ENCODE data around the gene BMX. TPM values are rescaled to one million over a fixed set of nuclear protein-coding genes. Genes with fewer than 3 reads are reported as not detected.

The BMX gene
- total RNA-seq, 6 experiments from 2014 or later: not detected

GRCh38 chrX:15475486-15475885 is 25.1 kb upstream of the BMX start:
- no peak overlapping the region for H3K27ac Mint-ChIP-seq

GRCh38 chrX:15483891-15484290 is 16.7 kb upstream of the BMX start:
- Mint-ChIP-seq H3K27ac (no peak overlapping the region), H3K27me3 (ENCODE audit: insufficient read depth) (no peaks in the 10 kb centered on the region), H3K4me3 (no peak overlapping the region), H3K9me3 (no peaks in the 10 kb centered on the region), H3K36me3 (ENCODE audit: low read depth) (no peaks in the 10 kb centered on the region), H3K4me1 (ENCODE audit: low read depth) (no peaks in the 10 kb centered on the region)
- no peak for DNase-seq
- no peak for TF ChIP-seq CTCF (IDR thresholded peaks at IDR 0.05)

More at GRCh38 chrX:15475486-15475885, 25.1 kb upstream of the BMX start:
- H3K4me3 Mint-ChIP-seq: no peak overlapping the region
- TF ChIP-seq CTCF (IDR thresholded peaks at IDR 0.05): no peak
- H3K36me3 Mint-ChIP-seq (ENCODE audit: low read depth): no peaks in the 10 kb centered on the region
- no peaks in the 10 kb centered on the region for H3K9me3 Mint-ChIP-seq
- DNase-seq: no peak
- no peaks in the 10 kb centered on the region for H3K27me3 Mint-ChIP-seq (ENCODE audit: insufficient read depth)
- H3K4me1 Mint-ChIP-seq (ENCODE audit: low read depth): peaks cover 9% of the 10 kb centered on the region; the same call in 1 of the 2 replicates

GRCh38 chrX:15492469-15492868 is 8.1 kb upstream of the BMX start:
- Mint-ChIP-seq H3K27ac (peak overlapping the region; percentile 83), H3K27me3 (ENCODE audit: insufficient read depth) (no peaks in the 10 kb centered on the region)
- no peak for TF ChIP-seq CTCF (IDR thresholded peaks at IDR 0.05)

GRCh38 chrX:15493118-15493962 is 7.3 kb upstream of the BMX start, which contains the start of gene PIR:
PIR (minus strand) TSS chrX:15493333; CDS start chrX:15491257, 2,076 bp downstream.
- peak within 1 kb of the TSS; percentile 88 for H3K4me3 Mint-ChIP-seq
- DNase-seq: peak; percentile 62
- peak; percentile 62 for TF ChIP-seq CTCF (IDR thresholded peaks at IDR 0.05)

More at GRCh38 chrX:15492469-15492868, 8.1 kb upstream of the BMX start:
- peak overlapping the region; percentile 88 for H3K4me3 Mint-ChIP-seq
- H3K4me1 Mint-ChIP-seq (ENCODE audit: low read depth): peaks cover 14% of the 10 kb centered on the region; the same call in 1 of the 2 replicates
- H3K36me3 Mint-ChIP-seq (ENCODE audit: low read depth): no peaks in the 10 kb centered on the region; the same call in 1 of the 2 replicates
- H3K9me3 Mint-ChIP-seq: no peaks in the 10 kb centered on the region
- DNase-seq: no peak

GRCh38 chrX:15495801-15496200 is 4.8 kb upstream of the BMX start:
- Mint-ChIP-seq H3K9me3 (no peaks in the 10 kb centered on the region), H3K36me3 (ENCODE audit: low read depth) (no peaks in the 10 kb centered on the region), H3K27ac (no peak overlapping the region), H3K4me1 (ENCODE audit: low read depth) (peaks cover 22% of the 10 kb centered on the region), H3K4me3 (no peak overlapping the region), H3K27me3 (ENCODE audit: insufficient read depth) (no peaks in the 10 kb centered on the region; the same call in 1 of the 2 replicates)
- no peak for DNase-seq
- TF ChIP-seq CTCF (IDR thresholded peaks at IDR 0.05): no peak

More at GRCh38 chrX:15493118-15493962, 7.3 kb upstream of the BMX start, which contains the start of gene PIR:
- Mint-ChIP-seq H3K36me3 (ENCODE audit: low read depth) (no peaks in the 10 kb centered on the region; the same call in 1 of the 2 replicates), H3K27ac (peak within 1 kb of the TSS; percentile 83), H3K27me3 (ENCODE audit: insufficient read depth) (no peaks in the 10 kb centered on the region), H3K9me3 (no peaks in the 10 kb centered on the region), H3K4me1 (ENCODE audit: low read depth) (peaks cover 22% of the 10 kb centered on the region)
